ENCODE data around the gene CACNA1S.

Gene CACNA1S

GRCh38 chr1:201085902-201086735 lies 26.1 kb downstream of the CACNA1S start:
- no peak overlapping the region for H3K4me3 ChIP-seq (ENCODE audit: low read depth, low read length)
- peaks cover 2% of the 10 kb centered on the region for H3K4me1 ChIP-seq (ENCODE audit: control insufficient read depth, insufficient read depth, low read length)
- H3K27me3 ChIP-seq (ENCODE audit: control insufficient read depth, insufficient read depth, low read length): peaks cover 2% of the 10 kb centered on the region
- H3K36me3 ChIP-seq (ENCODE audit: control insufficient read depth, insufficient read depth, low read length): no peaks in the 10 kb centered on the region
- H3K9ac ChIP-seq (ENCODE audit: low read depth, low read length): no peak overlapping the region
- no peaks in the 10 kb centered on the region for H3K9me3 ChIP-seq (ENCODE audit: control insufficient read depth, insufficient read depth, low read length)

- peaks cover 2% of the 10 kb centered on the region for H3K27me3 ChIP-seq (ENCODE audit: control insufficient read depth, insufficient read depth, low read length)
- no peaks in the 10 kb centered on the region for H3K36me3 ChIP-seq (ENCODE audit: control insufficient read depth, insufficient read depth, low read length)
- H3K4me1 ChIP-seq (ENCODE audit: control insufficient read depth, insufficient read depth, low read length): peaks cover under 1% of the 10 kb centered on the region
- H3K9me3 ChIP-seq (ENCODE audit: control insufficient read depth, insufficient read depth, low read length): no peaks in the 10 kb centered on the region
- no peak overlapping the region for H3K9ac ChIP-seq (ENCODE audit: low read depth, low read length)
- H3K4me3 ChIP-seq (ENCODE audit: low read depth, low read length): no peak overlapping the region
Observed at GRCh38 chr1:201084295-201084694, 27.9 kb downstream of the CACNA1S start.

GRCh38 chr1:201083741-201084140 lies 28.5 kb downstream of the CACNA1S start:
- Histone ChIP-seq H3K27me3 (ENCODE audit: control insufficient read depth, insufficient read depth, low read length) (peaks cover 2% of the 10 kb centered on the region), H3K9ac (ENCODE audit: low read depth, low read length) (no peak overlapping the region), H3K4me3 (ENCODE audit: low read depth, low read length) (no peak overlapping the region), H3K4me1 (ENCODE audit: control insufficient read depth, insufficient read depth, low read length) (no peaks in the 10 kb centered on the region), H3K9me3 (ENCODE audit: control insufficient read depth, insufficient read depth, low read length) (no peaks in the 10 kb centered on the region), H3K36me3 (ENCODE audit: control insufficient read depth, insufficient read depth, low read length) (no peaks in the 10 kb centered on the region)

- peaks cover 2% of the 10 kb centered on the region for H3K27me3 ChIP-seq (ENCODE audit: control insufficient read depth, insufficient read depth, low read length)
- H3K4me3 ChIP-seq (ENCODE audit: low read depth, low read length): no peak overlapping the region
- no peaks in the 10 kb centered on the region for H3K9me3 ChIP-seq (ENCODE audit: control insufficient read depth, insufficient read depth, low read length)
- H3K4me1 ChIP-seq (ENCODE audit: control insufficient read depth, insufficient read depth, low read length): no peaks in the 10 kb centered on the region
- H3K36me3 ChIP-seq (ENCODE audit: control insufficient read depth, insufficient read depth, low read length): no peaks in the 10 kb centered on the region
- no peak overlapping the region for H3K9ac ChIP-seq (ENCODE audit: low read depth, low read length)
Observed at GRCh38 chr1:201080135-201080534, 32.1 kb downstream of the CACNA1S start.

GRCh38 chr1:201077736-201078135 lies 34.5 kb downstream of the CACNA1S start:
- H3K36me3 ChIP-seq (ENCODE audit: control insufficient read depth, insufficient read depth, low read length): no peaks in the 10 kb centered on the region
- H3K9ac ChIP-seq (ENCODE audit: low read depth, low read length): no peak overlapping the region
- H3K9me3 ChIP-seq (ENCODE audit: control insufficient read depth, insufficient read depth, low read length): no peaks in the 10 kb centered on the region
- no peaks in the 10 kb centered on the region for H3K4me1 ChIP-seq (ENCODE audit: control insufficient read depth, insufficient read depth, low read length)
- no peak overlapping the region for H3K4me3 ChIP-seq (ENCODE audit: low read depth, low read length)
- peaks cover 2% of the 10 kb centered on the region for H3K27me3 ChIP-seq (ENCODE audit: control insufficient read depth, insufficient read depth, low read length)

- Histone ChIP-seq H3K9me3 (ENCODE audit: control insufficient read depth, insufficient read depth, low read length) (no peaks in the 10 kb centered on the region), H3K4me3 (ENCODE audit: low read depth, low read length) (no peak overlapping the region), H3K36me3 (ENCODE audit: control insufficient read depth, insufficient read depth, low read length) (no peaks in the 10 kb centered on the region), H3K4me1 (ENCODE audit: control insufficient read depth, insufficient read depth, low read length) (no peaks in the 10 kb centered on the region), H3K27me3 (ENCODE audit: control insufficient read depth, insufficient read depth, low read length) (peaks cover 2% of the 10 kb centered on the region), H3K9ac (ENCODE audit: low read depth, low read length) (no peak overlapping the region)
Observed at GRCh38 chr1:201077116-201077515, 35.1 kb downstream of the CACNA1S start.

- no peaks in the 10 kb centered on the region for H3K9me3 ChIP-seq (ENCODE audit: control insufficient read depth, insufficient read depth, low read length)
- H3K4me1 ChIP-seq (ENCODE audit: control insufficient read depth, insufficient read depth, low read length): no peaks in the 10 kb centered on the region
- H3K36me3 ChIP-seq (ENCODE audit: control insufficient read depth, insufficient read depth, low read length): no peaks in the 10 kb centered on the region
- peaks cover 2% of the 10 kb centered on the region for H3K27me3 ChIP-seq (ENCODE audit: control insufficient read depth, insufficient read depth, low read length)
- H3K4me3 ChIP-seq (ENCODE audit: low read depth, low read length): no peak overlapping the region
- H3K9ac ChIP-seq (ENCODE audit: low read depth, low read length): no peak overlapping the region
Observed at GRCh38 chr1:201076092-201076491, 36.1 kb downstream of the CACNA1S start.

GRCh38 chr1:201074018-201074417 lies 38.2 kb downstream of the CACNA1S start:
- H3K9me3 ChIP-seq (ENCODE audit: control insufficient read depth, insufficient read depth, low read length): no peaks in the 10 kb centered on the region
- no peaks in the 10 kb centered on the region for H3K36me3 ChIP-seq (ENCODE audit: control insufficient read depth, insufficient read depth, low read length)
- no peaks in the 10 kb centered on the region for H3K4me1 ChIP-seq (ENCODE audit: control insufficient read depth, insufficient read depth, low read length)
- H3K9ac ChIP-seq (ENCODE audit: low read depth, low read length): no peak overlapping the region
- no peak overlapping the region for H3K4me3 ChIP-seq (ENCODE audit: low read depth, low read length)
- H3K27me3 ChIP-seq (ENCODE audit: control insufficient read depth, insufficient read depth, low read length): peaks cover 2% of the 10 kb centered on the region

GRCh38 chr1:201072922-201073321 lies 39.3 kb downstream of the CACNA1S start:
- Histone ChIP-seq H3K4me1 (ENCODE audit: control insufficient read depth, insufficient read depth, low read length) (no peaks in the 10 kb centered on the region), H3K4me3 (ENCODE audit: low read depth, low read length) (no peak overlapping the region), H3K27me3 (ENCODE audit: control insufficient read depth, insufficient read depth, low read length) (peaks cover 2% of the 10 kb centered on the region), H3K9me3 (ENCODE audit: control insufficient read depth, insufficient read depth, low read length) (no peaks in the 10 kb centered on the region), H3K36me3 (ENCODE audit: control insufficient read depth, insufficient read depth, low read length) (no peaks in the 10 kb centered on the region), H3K9ac (ENCODE audit: low read depth, low read length) (no peak overlapping the region)

GRCh38 chr1:201072149-201072548 lies 40.1 kb downstream of the CACNA1S start:
- Histone ChIP-seq H3K36me3 (ENCODE audit: control insufficient read depth, insufficient read depth, low read length) (no peaks in the 10 kb centered on the region), H3K9me3 (ENCODE audit: control insufficient read depth, insufficient read depth, low read length) (no peaks in the 10 kb centered on the region), H3K4me1 (ENCODE audit: control insufficient read depth, insufficient read depth, low read length) (no peaks in the 10 kb centered on the region), H3K9ac (ENCODE audit: low read depth, low read length) (no peak overlapping the region), H3K27me3 (ENCODE audit: control insufficient read depth, insufficient read depth, low read length) (no peaks in the 10 kb centered on the region), H3K4me3 (ENCODE audit: low read depth, low read length) (no peak overlapping the region)

GRCh38 chr1:201069636-201070035 lies 42.6 kb downstream of the CACNA1S start:
- Histone ChIP-seq H3K9me3 (ENCODE audit: control insufficient read depth, insufficient read depth, low read length) (no peaks in the 10 kb centered on the region), H3K4me3 (ENCODE audit: low read depth, low read length) (no peak overlapping the region), H3K9ac (ENCODE audit: low read depth, low read length) (no peak overlapping the region), H3K4me1 (ENCODE audit: control insufficient read depth, insufficient read depth, low read length) (no peaks in the 10 kb centered on the region), H3K27me3 (ENCODE audit: control insufficient read depth, insufficient read depth, low read length) (no peaks in the 10 kb centered on the region), H3K36me3 (ENCODE audit: control insufficient read depth, insufficient read depth, low read length) (no peaks in the 10 kb centered on the region)

- no peak overlapping the region for H3K4me3 ChIP-seq (ENCODE audit: low read depth, low read length)
- H3K36me3 ChIP-seq (ENCODE audit: control insufficient read depth, insufficient read depth, low read length): no peaks in the 10 kb centered on the region
- no peaks in the 10 kb centered on the region for H3K9me3 ChIP-seq (ENCODE audit: control insufficient read depth, insufficient read depth, low read length)
- H3K4me1 ChIP-seq (ENCODE audit: control insufficient read depth, insufficient read depth, low read length): no peaks in the 10 kb centered on the region
- no peak overlapping the region for H3K9ac ChIP-seq (ENCODE audit: low read depth, low read length)
- H3K27me3 ChIP-seq (ENCODE audit: control insufficient read depth, insufficient read depth, low read length): no peaks in the 10 kb centered on the region
Observed at GRCh38 chr1:201068976-201069375, 43.2 kb downstream of the CACNA1S start.
